Neuron (in vitro differentiated cells): ENCODE measurements around the gene ZNF845.
A peak's percentile ranks its signal among the peaks of the same experiment; 100 is the strongest.
"Not testable (repeated sequence)": the region's sequence is repeated elsewhere in the genome, so short reads cannot be mapped to it uniquely, and the experiment has no call there.

Experiments used
- H2AFZ ChIP-seq: one replicate; pipeline ENCODE4 v1.6.1; 2013; ENCODE audit warnings: low read depth, mild to moderate bottlenecking, inconsistent platforms, low read length, moderate library complexity
- H3K27me3 ChIP-seq: one replicate; pipeline ENCODE4 v1.6.1; 2013; ENCODE audit warnings: low read length; ENCODE audit not compliant: insufficient read depth
- H3K36me3 ChIP-seq: one replicate; pipeline ENCODE4 v1.6.1; 2013; ENCODE audit warnings: low read length; ENCODE audit not compliant: insufficient read depth
- H3K4me1 ChIP-seq: one replicate; pipeline ENCODE4 v1.6.1; 2013; ENCODE audit warnings: low read length; ENCODE audit not compliant: insufficient read depth
- H3K4me3 ChIP-seq: 2 replicates; pipeline ENCODE4 v1.5.1; 2013; ENCODE audit warnings: mild to moderate bottlenecking, low read length, moderate library complexity
- H3K9me3 ChIP-seq: one replicate; pipeline ENCODE4 v1.6.1; 2013; ENCODE audit warnings: low read length

Gene ZNF845

DNA sequence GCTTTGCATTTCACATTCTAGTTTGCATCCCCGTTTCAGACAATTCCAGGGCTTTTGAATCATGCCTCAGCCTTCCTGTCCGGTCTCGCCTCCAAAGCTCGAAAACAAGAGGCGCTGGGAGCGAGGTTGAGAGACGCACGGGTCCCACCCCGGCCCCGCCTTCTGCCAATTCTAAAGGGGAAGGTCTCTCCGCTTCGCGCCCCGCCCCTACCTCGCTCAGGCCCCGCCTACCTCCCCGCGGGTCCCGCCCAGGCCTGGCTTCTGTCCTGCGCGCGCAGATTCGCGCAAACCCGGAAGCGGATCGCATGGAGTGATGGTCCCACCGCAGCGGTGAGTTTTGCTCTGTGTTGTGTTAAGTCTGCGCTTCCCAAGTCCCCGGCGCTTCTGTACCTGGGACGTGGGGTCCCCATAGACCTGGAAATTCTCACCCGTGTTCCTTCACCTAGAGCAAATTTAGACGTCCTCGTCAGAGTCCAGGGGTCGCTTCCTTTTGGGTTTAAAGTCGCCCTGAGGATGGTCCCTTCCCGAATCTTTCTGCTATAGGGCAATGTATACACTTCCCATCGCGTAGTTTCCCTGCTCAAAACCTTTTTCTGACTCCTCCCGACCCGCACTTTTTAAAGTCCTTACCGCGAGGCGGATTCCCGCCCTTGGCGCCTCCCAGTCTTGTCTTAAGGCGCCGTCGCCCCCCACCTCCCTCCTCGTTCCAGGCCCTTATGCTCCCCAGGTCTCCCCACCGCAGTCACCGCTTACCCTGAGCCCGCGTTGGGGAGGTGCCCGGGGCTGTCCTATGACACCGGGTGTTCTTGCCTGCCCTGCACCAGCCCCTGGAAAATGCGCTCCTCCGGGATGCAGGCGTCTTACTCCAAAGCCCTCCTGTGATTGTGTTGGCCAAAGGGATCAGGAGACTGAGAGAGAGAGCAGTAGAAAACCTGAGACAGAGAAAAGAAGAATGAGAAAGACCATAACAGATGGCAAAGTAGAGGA is at the start of gene ZNF845:
Gene ZNF845 (plus strand): TSS at position 287 of the 987 bp plus-strand sequence. CDS start 7,559 bp downstream, outside the sequence.
- H3K36me3 ChIP-seq, result peaks cover 10% of the 10 kb centered on the region
- H3K9me3 ChIP-seq, result peaks cover 9% of the 10 kb centered on the region
- no peaks in the 10 kb centered on the region for H3K4me1 ChIP-seq
- H2AFZ ChIP-seq, result peak within 1 kb of the TSS; percentile 95
- H3K4me3 ChIP-seq, result peak within 1 kb of the TSS; percentile 91
- no peaks in the 10 kb centered on the region for H3K27me3 ChIP-seq

GRCh38 chr19:53285087-53285486 is 48.5 kb upstream of the ZNF845 start:
- Histone ChIP-seq H3K4me3 (no peak overlapping the region), H2AFZ (no peak overlapping the region), H3K4me1 (no peaks in the 10 kb centered on the region), H3K9me3 (no peaks in the 10 kb centered on the region), H3K36me3 (no peaks in the 10 kb centered on the region), H3K27me3 (no peaks in the 10 kb centered on the region)

DNA sequence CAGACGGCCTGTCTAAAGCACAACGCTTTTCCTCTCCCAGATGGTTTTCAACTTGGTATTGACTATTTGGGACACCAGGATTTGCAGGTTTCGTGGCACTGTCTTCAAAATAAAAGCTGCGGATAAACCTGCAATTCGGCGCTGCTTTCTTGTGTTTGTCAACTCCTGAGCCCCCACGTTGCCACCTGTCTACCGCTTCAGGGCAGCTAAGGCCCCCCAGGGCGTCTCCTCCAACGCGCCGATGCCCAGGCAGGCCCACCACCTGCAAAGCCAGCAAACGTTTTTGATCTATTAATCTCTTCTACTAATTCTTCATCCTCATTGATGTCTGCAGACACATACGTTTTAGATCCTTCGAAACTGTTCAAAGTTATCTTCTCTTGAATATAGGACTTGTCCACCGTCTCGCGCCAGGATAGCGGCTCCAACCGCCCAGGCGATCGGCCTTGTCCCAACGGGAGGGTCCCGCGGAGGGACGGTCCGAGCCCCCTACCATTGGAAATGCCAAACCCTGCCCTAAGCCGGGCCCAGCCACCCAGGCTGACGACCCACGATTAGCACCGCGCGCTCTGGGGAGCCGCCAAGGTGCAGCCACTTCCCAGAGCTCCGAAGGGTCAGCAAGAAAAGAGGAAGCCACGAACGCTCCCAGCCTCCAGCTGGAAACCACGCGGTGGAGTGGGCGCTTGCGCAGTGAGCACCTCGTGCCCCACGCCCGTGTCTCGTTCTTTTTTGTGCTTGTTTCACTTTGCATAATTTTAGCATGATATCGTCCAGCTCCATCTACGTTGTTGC is 42.6 kb upstream of the ZNF845 start:
- no peak overlapping the region for H3K4me3 ChIP-seq
- H3K27me3 ChIP-seq, result no peaks in the 10 kb centered on the region
- no peak overlapping the region for H2AFZ ChIP-seq
- peaks cover 12% of the 10 kb centered on the region for H3K9me3 ChIP-seq
- no peaks in the 10 kb centered on the region for H3K36me3 ChIP-seq
- no peaks in the 10 kb centered on the region for H3K4me1 ChIP-seq

DNA sequence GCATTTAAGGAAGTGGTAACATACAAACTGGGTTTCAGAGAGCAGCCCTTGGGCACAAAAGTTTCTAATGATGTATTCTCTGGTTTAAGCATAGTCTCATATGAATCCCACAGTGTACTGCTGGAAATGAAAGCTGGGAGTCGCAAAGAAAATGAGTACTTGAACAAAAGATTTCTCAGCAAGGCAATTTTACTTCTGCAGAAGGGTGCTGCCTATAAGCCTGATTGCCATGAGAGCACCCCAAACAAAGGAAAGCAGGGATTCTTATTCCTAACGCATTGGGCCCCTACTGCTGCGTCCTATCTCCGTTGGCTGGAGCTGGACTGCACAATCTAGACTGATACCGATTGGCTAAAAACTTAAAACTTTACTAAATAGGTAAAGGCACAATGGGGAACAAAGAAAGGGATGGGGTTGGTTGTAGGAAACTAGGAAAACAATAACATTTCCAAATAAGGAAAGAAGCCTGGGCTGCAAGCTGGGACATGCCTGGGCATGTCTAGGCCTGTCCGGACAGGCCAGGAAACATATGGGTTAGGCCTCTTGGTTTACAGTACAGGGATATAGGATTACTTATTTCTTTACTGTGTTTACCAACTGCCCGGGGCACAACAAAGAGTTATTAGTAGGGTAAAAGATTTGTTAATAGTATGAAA is 38.6 kb upstream of the ZNF845 start:
- no peaks in the 10 kb centered on the region for H3K36me3 ChIP-seq
- H3K27me3 ChIP-seq, result no peaks in the 10 kb centered on the region
- H2AFZ ChIP-seq, result no peak overlapping the region
- H3K4me3 ChIP-seq, result no peak overlapping the region
- no peaks in the 10 kb centered on the region for H3K4me1 ChIP-seq
- peaks cover 12% of the 10 kb centered on the region for H3K9me3 ChIP-seq

DNA sequence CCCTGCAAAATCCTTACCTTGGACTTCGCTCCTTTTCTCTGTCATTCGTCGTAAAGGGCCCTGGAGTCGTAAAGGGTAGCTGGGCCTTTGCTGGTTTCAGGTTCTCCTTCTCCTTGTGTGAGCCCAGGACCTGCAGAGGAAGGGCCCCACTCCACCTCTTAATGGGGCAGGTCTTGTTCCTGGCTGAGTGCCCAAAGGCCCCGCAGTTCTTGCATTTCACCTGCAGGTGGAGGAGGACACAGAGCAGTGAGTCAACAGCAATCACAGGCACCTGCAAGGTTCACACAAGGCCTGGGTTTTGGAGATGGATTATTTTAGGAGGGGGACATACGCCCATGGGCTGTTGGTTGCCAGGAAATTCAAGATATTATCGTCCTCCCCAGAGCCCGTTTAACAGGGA is 32.2 kb upstream of the ZNF845 start:
- H3K4me3 ChIP-seq, H3K36me3 ChIP-seq, H3K27me3 ChIP-seq, H2AFZ ChIP-seq, H3K9me3 ChIP-seq, H3K4me1 ChIP-seq: not testable (repeated sequence)

DNA sequence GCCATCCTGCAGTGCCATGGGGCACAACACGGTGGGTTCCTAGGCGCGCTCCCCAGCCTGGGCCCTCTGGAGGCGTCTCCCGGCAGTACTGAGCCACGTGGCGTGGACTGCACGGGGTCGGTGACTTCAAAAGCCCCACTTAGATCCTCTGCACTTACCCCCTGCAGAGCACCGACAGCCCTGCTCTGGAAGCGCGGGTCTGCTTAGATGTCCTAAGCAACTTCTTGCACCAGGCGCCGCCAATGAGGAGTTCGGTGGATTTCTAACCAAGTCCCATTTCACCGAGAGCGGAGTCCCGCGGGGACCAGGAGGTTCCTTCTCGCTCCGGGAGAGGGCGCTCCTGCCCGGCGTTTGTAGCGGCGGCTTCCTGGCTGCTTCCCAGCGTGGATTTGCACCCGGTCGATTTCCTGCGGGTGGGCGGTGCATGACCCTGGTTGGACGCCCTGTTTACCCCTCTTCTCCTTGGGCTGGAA is 25.2 kb upstream of the ZNF845 start:
- Histone ChIP-seq H3K4me3 (no peak overlapping the region), H2AFZ (no peak overlapping the region)

GRCh38 chr19:53311044-53311443 is 22.5 kb upstream of the ZNF845 start:
- Histone ChIP-seq H3K36me3 (no peaks in the 10 kb centered on the region), H3K9me3 (peaks cover 6% of the 10 kb centered on the region), H3K27me3 (peaks cover 5% of the 10 kb centered on the region), H2AFZ (no peak overlapping the region), H3K4me3 (no peak overlapping the region), H3K4me1 (no peaks in the 10 kb centered on the region)

More for the DNA sequence above, 25.2 kb upstream of the ZNF845 start:
- H3K27me3 ChIP-seq, result peaks cover 5% of the 10 kb centered on the region
- no peaks in the 10 kb centered on the region for H3K36me3 ChIP-seq
- H3K9me3 ChIP-seq, result peaks cover 7% of the 10 kb centered on the region
- H3K4me1 ChIP-seq, result no peaks in the 10 kb centered on the region

GRCh38 chr19:53311897-53312296 is 21.7 kb upstream of the ZNF845 start:
- no peaks in the 10 kb centered on the region for H3K4me1 ChIP-seq
- no peak overlapping the region for H2AFZ ChIP-seq
- no peaks in the 10 kb centered on the region for H3K36me3 ChIP-seq
- H3K27me3 ChIP-seq, result peaks cover 3% of the 10 kb centered on the region
- no peak overlapping the region for H3K4me3 ChIP-seq
- H3K9me3 ChIP-seq, result peaks cover 5% of the 10 kb centered on the region

GRCh38 chr19:53328967-53329366 is 4.6 kb upstream of the ZNF845 start:
- Histone ChIP-seq H3K27me3 (no peaks in the 10 kb centered on the region), H3K36me3 (no peaks in the 10 kb centered on the region), H3K4me3 (no peak overlapping the region), H2AFZ (no peak overlapping the region), H3K4me1 (no peaks in the 10 kb centered on the region), H3K9me3 (peaks cover 8% of the 10 kb centered on the region)

- Histone ChIP-seq H2AFZ (no peak overlapping the region), H3K9me3 (peaks cover 6% of the 10 kb centered on the region), H3K4me1 (no peaks in the 10 kb centered on the region), H3K4me3 (peak overlapping the region; percentile 91), H3K36me3 (peaks cover 2% of the 10 kb centered on the region), H3K27me3 (no peaks in the 10 kb centered on the region)
These were observed 1.1 kb upstream of the ZNF845 start for GRCh38 chr19:53332484-53332883.

- Histone ChIP-seq H3K27me3 (no peaks in the 10 kb centered on the region), H3K9me3 (peaks cover 6% of the 10 kb centered on the region), H3K36me3 (peaks cover 5% of the 10 kb centered on the region), H2AFZ (peak overlapping the region; percentile 95), H3K4me3 (peak overlapping the region; percentile 91), H3K4me1 (no peaks in the 10 kb centered on the region)
These were observed 485 bp upstream of the ZNF845 start for GRCh38 chr19:53333066-53333462.

DNA sequence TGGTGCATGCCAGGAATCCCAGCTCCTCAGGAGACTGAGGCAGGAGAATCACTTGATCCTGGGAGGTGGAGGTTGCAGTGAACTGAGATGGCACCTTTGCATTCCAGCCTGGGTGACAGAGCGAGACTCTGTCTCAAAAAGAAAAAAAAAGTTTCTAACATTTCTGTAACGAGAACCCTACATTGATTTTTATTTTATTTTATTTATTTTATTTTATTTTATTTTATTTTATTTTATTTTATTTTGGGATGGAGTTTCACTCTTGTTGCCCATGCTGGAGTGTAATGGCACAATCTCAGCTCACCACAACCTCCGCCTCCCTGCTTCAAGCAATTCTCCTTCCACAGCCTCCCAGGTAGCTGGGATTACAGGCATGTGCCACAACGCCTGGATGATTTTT is 10.9 kb downstream of the ZNF845 start:
- not testable (repeated sequence) for H3K27me3 ChIP-seq, H2AFZ ChIP-seq, H3K4me3 ChIP-seq, H3K4me1 ChIP-seq
- Histone ChIP-seq H3K36me3 (peaks cover 73% of the 10 kb centered on the region), H3K9me3 (peaks cover 45% of the 10 kb centered on the region)
